Hepatocyte (in vitro differentiated cells): ENCODE results near the gene PSMB7. TPM values are rescaled to one million over a fixed set of nuclear protein-coding genes. Genes with fewer than 3 reads are reported as not detected.

Experiments
- DNase-seq: peaks from one replicate; pipeline ENCODE4 v3.0.0-alpha.2; 2016; ENCODE audit warnings: low spot score
- H2AFZ ChIP-seq: fragments of 200-600 bp; sonication (generic); 2 replicates; pipeline ENCODE4 v1.6.0; 2016; ENCODE audit warnings: antibody characterized with exemption, mild to moderate bottlenecking
- H3K27ac ChIP-seq: fragments of 200-600 bp; sonication (generic); 2 replicates; pipeline ENCODE4 v1.5.1; 2016; ENCODE audit warnings: mild to moderate bottlenecking
- H3K27me3 ChIP-seq: fragments of 200-600 bp; sonication (generic); 2 replicates; pipeline ENCODE4 v1.6.1; 2016
- H3K36me3 ChIP-seq: fragments of 200-600 bp; sonication (generic); replicated peaks from 2 replicates; pipeline ENCODE4 v1.5.1; 2016; ENCODE audit warnings: low read depth; ENCODE audit not compliant: insufficient read depth
- H3K4me1 ChIP-seq: fragments of 200-600 bp; sonication (generic); 2 replicates; pipeline ENCODE4 v1.5.1; 2016; ENCODE audit warnings: mild to moderate bottlenecking, moderate library complexity; ENCODE audit not compliant: insufficient read depth
- H3K4me2 ChIP-seq: fragments of 200-600 bp; sonication (generic); 2 replicates; pipeline ENCODE4 v1.6.0; 2016
- H3K4me3 ChIP-seq: fragments of 200-600 bp; sonication (generic); 2 replicates; pipeline ENCODE4 v1.5.1; 2016; ENCODE audit warnings: mild to moderate bottlenecking
- H3K79me2 ChIP-seq: fragments of 200-600 bp; sonication (generic); 2 replicates; pipeline ENCODE4 v1.6.0; 2017; ENCODE audit warnings: mild to moderate bottlenecking
- H3K9me2 ChIP-seq: fragments of 200-600 bp; sonication (generic); replicated peaks from 2 replicates; pipeline ENCODE4 v1.6.0; 2017; ENCODE audit warnings: mild to moderate bottlenecking; ENCODE audit not compliant: insufficient read depth
- H3K9me3 ChIP-seq: fragments of 200-600 bp; sonication (generic); 2 replicates; pipeline ENCODE4 v1.5.1; 2016; ENCODE audit warnings: low read depth, mild to moderate bottlenecking
- H4K20me1 ChIP-seq: fragments of 200-600 bp; sonication (generic); 2 replicates; pipeline ENCODE4 v1.6.0; 2016; ENCODE audit warnings: mild to moderate bottlenecking; ENCODE audit not compliant: insufficient read depth, poor library complexity, severe bottlenecking
- EZH2 ChIP-seq: fragments of 200-600 bp; sonication (generic); IDR thresholded peaks from 2 replicates; pipeline ENCODE4 v1.6.1; 2016; ENCODE audit warnings: antibody characterized with exemption, mild to moderate bottlenecking, borderline replicate concordance
- EZH2phosphoT487 ChIP-seq: fragments of 200-600 bp; sonication (generic); IDR thresholded peaks from one replicate; pipeline ENCODE4 v1.6.1; 2018; ENCODE audit warnings: antibody characterized with exemption, mild to moderate bottlenecking, low read depth, moderate library complexity; ENCODE audit not compliant: unreplicated experiment, severe bottlenecking
- WGBS: methylation state at CpG from one replicate; pipeline ENCODE4 v1.1.6; 2016; ENCODE audit warnings: low lambda C conversion rate; ENCODE audit errors: missing lambda C conversion rate; 5-methylcytosine and 5-hydroxymethylcytosine counted together
- polyA plus RNA-seq: library from polyadenylated mRNA; unstranded; fragments of >200 nt; fragmentation: Nextera tagmentation; extraction: Ambion mirVana; gene quantifications from 2 replicates; pipeline ENCODE4 v1.2.1, GENCODE V29; 2016
- total RNA-seq: library from RNA; depleted of rRNA; stranded (reverse); fragments of >200 nt; gene quantifications from 2 replicates; pipeline ENCODE4 v1.2.3, GENCODE V29; 2014
- TF ChIP-seq, protein P1 (sequence below): fragments of 200-600 bp; sonication (generic); IDR thresholded peaks from 2 replicates; pipeline ENCODE4 v1.5.1; 2016; ENCODE audit warnings: antibody characterized with exemption, mild to moderate bottlenecking; ENCODE audit not compliant: poor library complexity

Gene PSMB7
- total and polyA plus RNA-seq, 2 experiments from 2014 or later, result 189 to 197 TPM

DNA sequence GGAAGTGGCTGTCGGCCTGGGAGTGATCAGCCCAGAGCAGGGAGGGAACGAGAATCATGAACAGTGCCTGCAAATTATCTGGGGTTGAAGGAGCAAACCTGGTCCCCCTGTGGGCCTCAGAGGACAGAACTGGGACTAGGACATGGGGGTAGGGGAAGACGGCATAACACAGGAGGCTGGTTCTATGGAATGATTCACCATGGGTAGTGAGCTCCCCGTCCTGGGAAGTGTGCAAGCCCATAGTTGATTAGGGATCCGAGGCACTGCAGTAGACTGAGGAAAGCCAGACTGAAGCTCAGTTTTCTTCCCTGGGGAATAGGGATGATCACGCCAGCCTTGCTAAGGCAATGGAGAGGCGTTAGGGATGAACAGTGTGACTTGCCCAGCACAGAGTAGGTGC lies 40.6 kb upstream of the PSMB7 start:
- Histone ChIP-seq H3K36me3 (no peaks in the 10 kb centered on the region), H3K4me3 (no peak overlapping the region), H3K9me2 (no peaks in the 10 kb centered on the region), H3K9me3 (no peaks in the 10 kb centered on the region), H3K27me3 (peaks cover 22% of the 10 kb centered on the region), H3K79me2 (no peaks in the 10 kb centered on the region), H3K4me1 (peaks cover under 1% of the 10 kb centered on the region), H3K4me2 (no peak overlapping the region), H2AFZ (no peak overlapping the region), H4K20me1 (no peaks in the 10 kb centered on the region), H3K27ac (no peak overlapping the region)
- TF ChIP-seq EZH2phosphoT487 (no peak), EZH2 (no peak)
- TF ChIP-seq, protein P1, sequence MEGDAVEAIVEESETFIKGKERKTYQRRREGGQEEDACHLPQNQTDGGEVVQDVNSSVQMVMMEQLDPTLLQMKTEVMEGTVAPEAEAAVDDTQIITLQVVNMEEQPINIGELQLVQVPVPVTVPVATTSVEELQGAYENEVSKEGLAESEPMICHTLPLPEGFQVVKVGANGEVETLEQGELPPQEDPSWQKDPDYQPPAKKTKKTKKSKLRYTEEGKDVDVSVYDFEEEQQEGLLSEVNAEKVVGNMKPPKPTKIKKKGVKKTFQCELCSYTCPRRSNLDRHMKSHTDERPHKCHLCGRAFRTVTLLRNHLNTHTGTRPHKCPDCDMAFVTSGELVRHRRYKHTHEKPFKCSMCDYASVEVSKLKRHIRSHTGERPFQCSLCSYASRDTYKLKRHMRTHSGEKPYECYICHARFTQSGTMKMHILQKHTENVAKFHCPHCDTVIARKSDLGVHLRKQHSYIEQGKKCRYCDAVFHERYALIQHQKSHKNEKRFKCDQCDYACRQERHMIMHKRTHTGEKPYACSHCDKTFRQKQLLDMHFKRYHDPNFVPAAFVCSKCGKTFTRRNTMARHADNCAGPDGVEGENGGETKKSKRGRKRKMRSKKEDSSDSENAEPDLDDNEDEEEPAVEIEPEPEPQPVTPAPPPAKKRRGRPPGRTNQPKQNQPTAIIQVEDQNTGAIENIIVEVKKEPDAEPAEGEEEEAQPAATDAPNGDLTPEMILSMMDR, result no peak
- WGBS, result 83% methylated on average over 7 of the region's 7 CpGs
- DNase-seq, result no peak

DNA sequence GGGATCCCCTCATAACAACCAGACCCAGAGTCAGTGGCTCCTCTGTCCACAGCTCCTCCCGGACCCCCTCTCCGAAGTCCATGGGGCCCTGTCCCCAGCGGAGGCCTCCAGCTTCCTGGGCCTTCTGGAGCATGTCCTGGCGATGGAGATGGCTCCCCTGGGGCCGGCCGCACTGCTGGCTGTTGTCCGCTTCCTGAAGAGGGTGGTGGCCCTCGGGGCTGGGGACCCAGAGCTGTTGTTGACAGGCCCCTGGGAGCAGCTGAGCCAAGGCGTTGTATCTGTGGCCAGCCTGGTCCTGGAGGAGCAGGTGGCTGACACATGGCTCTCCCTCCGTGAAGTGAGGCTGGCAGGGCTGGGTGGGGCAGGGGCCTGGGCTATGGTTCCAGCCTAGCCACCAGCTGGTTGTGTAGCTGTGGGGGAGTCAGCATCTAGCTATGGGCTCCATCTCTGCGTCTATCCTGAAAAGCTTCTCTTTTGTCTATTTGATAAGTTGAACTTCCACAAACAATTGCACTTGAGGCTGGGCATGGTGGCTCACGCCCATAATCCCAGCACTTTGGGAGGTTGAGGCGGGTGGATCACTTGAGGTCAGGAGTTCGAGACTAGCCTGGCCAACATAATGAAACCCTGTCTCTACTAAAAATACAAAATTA lies 39.7 kb upstream of the PSMB7 start:
- H3K4me1 ChIP-seq, result peaks cover 8% of the 10 kb centered on the region
- WGBS, result 88% methylated on average over 14 of the region's 14 CpGs
- no peak for DNase-seq
- no peak overlapping the region for H2AFZ ChIP-seq
- no peaks in the 10 kb centered on the region for H3K9me2 ChIP-seq
- no peak overlapping the region for H3K27ac ChIP-seq
- no peaks in the 10 kb centered on the region for H4K20me1 ChIP-seq
- H3K36me3 ChIP-seq, result no peaks in the 10 kb centered on the region
- no peaks in the 10 kb centered on the region for H3K79me2 ChIP-seq
- peaks cover 28% of the 10 kb centered on the region for H3K27me3 ChIP-seq
- H3K9me3 ChIP-seq, result no peaks in the 10 kb centered on the region
- no peak overlapping the region for H3K4me3 ChIP-seq
- H3K4me2 ChIP-seq, result no peak overlapping the region
- TF ChIP-seq, protein P1, result no peak
- TF ChIP-seq EZH2 (no peak), EZH2phosphoT487 (no peak)

GRCh38 chr9:124454296-124454695 lies 39.1 kb upstream of the PSMB7 start:
- no peaks in the 10 kb centered on the region for H3K36me3 ChIP-seq
- WGBS, result 93% methylated on average over 9 of the region's 9 CpGs
- DNase-seq, result no peak
- H3K4me3 ChIP-seq, result no peak overlapping the region
- no peak overlapping the region for H3K27ac ChIP-seq
- no peak overlapping the region for H2AFZ ChIP-seq
- no peaks in the 10 kb centered on the region for H3K9me2 ChIP-seq
- no peaks in the 10 kb centered on the region for H4K20me1 ChIP-seq
- H3K27me3 ChIP-seq, result peaks cover 28% of the 10 kb centered on the region
- no peaks in the 10 kb centered on the region for H3K9me3 ChIP-seq
- TF ChIP-seq EZH2, result no peak
- TF ChIP-seq, protein P1, result no peak
- TF ChIP-seq EZH2phosphoT487, result no peak
- H3K4me2 ChIP-seq, result no peak overlapping the region
- no peaks in the 10 kb centered on the region for H3K79me2 ChIP-seq
- H3K4me1 ChIP-seq, result peaks cover 8% of the 10 kb centered on the region
